GM18909 (cell line): ENCODE measurements around the gene MAP1LC3B2.

Experiments used
- ATAC-seq: cut with Tn5 transposase; IDR thresholded peaks from one replicate; pipeline ENCODE4 v1.9.1; 2021; ENCODE audit warnings: mild to moderate bottlenecking; ENCODE audit not compliant: unreplicated experiment, poor library complexity

The MAP1LC3B2 gene

DNA sequence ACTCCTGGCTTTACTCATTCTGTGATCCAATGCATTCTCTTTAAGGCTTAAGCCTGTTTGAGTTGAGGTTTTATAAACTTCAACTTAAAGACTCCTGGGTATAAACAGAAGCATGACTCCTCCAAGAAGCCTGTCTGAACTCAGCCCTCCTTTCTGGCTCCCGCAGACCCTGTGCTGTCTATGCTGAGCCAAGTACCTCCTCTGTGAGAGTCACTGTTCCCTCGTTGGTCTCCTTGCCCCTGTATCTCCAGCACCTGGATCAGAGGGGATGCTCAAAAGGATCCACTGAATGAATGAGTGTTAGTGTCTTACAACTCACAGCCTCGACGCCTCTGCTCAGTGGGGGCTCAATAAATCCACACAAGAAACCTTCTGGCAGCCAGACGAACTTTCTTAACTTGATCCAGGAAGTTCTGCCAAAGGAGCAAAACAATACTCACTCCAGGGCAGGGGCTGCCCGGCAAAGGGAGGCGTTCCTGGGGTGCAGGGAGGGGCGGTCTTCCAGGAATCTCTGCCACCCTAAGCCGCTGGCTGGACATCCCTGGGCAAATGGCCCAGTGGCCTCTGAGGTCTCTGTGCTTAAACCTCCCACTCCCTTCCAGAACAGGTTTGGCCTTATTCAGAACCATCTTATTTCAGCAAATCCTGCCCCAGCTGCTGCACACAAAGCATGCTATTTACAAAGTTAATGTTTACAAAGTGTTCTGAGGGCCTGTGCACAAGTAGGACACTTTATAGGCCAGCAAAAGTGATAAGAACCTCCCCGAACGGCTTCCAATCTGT lies 32.9 kb downstream of the MAP1LC3B2 start:
- ATAC-seq, result no peak

DNA sequence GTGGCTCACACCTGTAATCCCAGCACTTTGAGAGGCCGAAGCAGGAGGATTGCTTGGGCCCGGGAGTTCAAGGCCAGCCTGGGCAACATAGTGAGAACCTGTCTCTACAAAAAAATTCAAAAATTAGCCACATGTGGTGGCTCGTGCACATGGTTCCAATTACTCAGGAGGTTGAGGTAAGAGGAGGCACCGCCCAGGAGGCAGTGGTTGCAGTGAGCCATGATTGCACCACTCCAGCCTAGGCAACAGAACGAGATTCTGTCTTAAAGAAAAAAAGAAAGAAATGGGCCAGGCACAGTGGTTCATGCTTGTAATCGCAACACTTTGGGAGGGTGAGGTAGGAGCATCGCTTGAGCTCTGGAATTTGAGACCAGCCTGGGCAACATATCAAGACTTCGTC lies 33.5 kb downstream of the MAP1LC3B2 start:
- ATAC-seq, result no peak

DNA sequence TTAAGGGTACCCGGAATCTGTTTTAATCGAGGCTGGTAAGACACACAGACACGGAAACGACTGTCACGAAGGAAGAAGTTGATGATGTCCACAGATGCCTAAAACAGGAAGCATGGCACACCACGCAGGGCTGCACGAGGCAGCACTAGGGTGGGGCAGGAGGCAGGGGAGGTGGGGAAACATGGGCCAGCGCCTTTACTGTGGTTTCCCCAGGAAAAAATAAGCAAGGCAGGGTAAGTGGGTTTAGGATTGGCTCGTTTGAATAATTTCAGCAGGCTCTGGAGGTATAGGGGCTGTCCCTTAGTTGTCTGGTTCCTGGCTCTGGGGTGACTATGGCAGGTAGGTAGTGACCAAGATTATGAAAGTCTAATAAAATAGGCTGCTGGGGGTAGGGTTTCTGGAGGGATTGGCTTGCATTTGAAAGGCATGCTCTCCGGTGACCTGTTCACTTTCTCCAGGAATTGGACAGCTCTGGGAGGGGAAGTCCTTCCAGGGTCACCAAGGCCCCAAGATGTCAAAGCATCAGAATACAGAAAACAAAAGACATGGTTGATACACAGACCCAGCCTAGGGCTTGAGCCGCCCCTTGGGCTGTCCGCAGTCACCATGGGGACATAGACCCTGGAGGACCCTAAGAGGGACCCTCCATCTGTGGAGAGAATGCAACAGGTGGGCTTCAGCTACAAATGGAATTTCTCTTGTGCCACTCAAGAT lies 35.3 kb downstream of the MAP1LC3B2 start:
- ATAC-seq, result no peak

DNA sequence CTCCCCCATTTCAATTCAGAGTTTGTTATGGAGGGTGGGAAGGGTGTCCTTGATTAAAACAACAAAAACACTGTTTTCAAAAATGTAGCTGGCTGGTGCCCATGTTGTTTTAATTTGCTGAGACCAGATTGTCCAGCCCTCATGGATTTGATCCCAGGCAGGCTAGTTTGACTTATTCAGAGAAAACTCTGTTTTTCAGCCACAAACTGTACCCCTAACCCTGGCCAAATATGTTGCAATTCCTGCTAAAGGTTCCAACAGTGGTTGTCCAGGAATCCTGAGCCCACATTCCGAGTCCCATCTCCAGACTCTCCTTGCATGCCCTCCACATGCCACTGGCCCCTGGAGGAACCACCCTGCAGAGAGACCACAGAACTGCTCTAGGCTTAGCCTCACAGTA lies 36.0 kb downstream of the MAP1LC3B2 start:
- ATAC-seq, result no peak

DNA sequence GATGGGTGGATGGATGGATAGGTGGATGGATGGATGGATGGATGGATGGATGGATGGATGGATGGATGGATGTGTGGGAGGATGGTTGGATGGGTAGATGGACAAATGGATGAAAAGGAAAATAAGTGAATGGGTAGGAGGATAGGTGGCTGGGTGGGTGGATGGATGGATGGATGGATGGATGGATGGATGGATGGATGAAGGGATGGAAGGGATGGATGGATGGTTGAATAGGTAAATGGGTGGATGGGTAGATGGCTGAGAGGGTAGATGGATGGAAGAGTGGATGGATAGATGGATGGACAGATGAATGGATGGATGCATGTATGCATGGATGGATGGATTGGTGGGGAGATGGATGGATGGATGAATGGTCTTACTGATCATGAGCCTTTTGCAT lies 36.5 kb downstream of the MAP1LC3B2 start:
- no peak for ATAC-seq

DNA sequence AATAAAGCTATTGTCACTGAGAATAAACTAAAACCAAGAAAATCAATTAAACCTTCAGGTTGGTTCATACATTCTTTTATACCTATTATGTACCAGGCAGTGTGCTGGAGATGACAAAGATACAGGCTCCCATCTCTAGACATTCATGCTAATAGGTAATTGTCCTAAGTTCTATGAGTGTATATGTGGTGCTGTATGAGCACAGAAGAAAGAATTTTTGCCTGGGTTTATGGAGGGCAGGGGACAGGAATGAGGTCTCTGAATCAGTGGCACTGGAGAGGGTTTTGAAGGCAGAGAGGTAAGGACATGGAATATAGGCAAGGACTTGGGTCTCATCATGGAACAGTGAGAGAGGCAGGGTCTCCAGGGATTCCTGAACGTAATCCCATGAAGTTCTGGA lies 38.7 kb downstream of the MAP1LC3B2 start:
- ATAC-seq, result no peak

DNA sequence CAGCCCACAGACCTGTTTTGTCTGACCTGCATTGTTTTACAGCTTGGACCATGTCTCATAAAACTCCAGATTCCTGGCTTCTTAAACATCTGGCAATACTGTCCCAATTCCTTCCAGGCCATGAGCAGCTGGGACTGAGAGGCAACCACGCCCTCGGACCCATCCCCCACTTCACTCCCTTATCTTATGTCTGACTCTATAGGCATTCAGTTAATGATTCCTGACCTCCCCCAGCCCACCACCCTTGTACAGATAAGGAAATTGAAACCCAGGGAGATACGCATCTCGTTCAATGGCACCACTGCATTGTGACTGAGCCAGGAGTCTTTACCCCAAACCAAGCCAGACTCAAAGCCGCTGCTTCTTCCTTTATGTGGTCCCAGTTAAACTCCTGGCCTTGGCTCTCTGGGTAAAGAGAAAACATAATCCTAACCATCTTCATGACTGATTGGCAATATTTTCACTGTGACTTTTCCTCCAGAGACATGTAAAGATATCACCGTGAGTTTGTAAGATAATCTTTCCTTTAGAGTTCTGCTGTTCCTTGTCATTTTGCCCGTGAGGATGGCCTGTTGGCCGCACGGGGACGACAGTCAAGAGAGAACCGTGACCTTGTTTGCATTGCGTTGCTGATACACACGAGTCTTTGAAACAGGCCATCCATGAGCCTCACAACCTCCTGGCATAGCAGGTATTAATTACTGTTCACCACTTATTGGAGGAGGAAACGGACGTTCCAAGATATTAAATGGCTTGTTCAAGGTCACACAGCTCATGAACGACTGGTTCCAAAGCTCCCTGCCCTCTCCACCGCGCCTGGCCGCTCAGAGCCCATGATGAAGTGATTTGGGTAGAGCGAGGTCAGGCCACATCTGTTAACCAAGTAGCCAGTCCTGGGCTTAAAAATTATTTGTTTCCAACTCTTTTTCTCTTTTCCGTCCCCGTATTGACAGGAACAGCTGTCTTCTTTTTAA lies 39.4 kb downstream of the MAP1LC3B2 start:
- no peak for ATAC-seq

DNA sequence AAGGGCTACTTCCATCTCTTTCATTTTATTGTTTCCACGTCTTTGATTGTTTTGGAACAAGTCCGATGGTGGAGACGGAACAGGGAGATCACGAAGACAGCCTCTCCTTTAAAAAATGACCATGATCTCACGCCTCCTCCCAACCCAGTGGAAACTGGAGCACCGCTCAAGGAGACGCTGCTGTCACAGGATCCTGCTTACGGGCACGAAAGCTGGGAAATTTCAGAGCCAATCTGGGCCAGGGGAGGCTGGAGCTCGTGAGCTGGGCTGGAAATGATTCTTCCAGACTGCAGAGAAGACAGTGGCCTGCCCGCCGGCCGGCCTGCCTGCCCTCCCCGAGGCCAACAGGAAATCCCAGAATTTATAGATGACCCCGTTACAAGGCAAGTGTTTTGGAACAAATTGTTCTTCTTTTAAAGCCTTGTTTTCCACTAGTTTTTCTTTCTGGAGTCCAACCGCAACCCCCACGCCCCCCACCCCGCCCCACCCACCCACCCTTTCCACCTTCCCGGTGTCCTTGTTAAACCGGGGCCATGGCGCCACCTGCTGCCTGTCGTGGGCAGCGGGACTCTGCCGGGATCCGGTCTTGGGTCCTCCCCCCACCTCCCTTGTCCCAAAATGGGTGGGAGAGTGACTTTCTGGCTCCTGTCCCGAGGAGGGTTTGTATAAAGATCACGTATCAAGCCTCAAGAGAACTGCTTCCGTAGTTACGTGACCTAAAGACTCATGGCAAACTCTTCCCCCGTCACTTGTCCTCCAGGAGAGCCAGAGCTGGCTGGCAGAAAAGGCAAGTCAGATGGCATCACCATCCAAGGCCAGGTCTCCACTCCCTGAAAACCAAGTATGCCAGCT lies 40.3 kb downstream of the MAP1LC3B2 start:
- no peak for ATAC-seq

DNA sequence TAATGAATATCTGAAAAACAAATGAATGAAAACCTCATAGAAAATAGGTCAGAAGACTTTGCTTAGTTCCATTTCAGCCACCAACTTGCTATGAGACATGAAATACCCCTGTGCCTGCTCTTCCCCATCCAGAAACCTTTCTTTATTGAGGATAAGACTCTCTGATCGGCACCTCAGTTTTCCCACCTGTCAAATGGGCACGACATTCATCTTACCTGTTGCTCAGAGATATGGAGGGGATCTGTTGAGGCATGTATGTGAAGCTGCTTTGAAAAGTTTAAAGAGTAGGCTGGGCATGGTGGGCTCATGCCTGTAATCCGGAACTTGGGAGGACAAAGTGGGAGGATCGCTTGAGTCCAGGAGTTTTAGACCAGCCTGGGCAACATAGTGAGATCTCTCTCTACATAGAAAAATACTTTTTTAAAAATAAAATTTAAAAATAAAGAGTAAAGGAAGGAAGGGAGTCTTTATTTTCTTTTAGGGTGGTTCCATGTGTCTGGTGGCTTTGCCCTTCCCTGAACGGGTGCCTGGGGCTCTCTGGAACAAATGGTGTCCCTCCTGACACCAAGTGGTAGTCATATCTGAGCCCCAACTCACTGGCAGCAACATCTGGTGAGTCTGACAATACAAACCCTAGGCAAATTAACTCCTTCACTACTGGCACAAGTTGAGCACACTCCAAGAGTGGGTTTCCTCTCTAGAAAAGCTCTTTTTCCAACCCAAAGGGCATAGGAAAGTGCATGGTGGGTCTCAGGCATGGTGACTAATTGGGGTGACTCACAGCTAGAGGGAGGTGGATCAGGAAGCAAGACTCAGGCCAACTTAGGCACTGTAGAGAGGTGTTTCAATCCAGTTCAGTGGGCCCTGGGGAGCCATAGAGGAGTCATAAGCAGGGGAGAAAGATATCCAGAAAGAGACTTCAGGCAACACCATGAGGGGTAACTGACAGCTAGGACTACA lies 42.1 kb downstream of the MAP1LC3B2 start:
- no peak for ATAC-seq

DNA sequence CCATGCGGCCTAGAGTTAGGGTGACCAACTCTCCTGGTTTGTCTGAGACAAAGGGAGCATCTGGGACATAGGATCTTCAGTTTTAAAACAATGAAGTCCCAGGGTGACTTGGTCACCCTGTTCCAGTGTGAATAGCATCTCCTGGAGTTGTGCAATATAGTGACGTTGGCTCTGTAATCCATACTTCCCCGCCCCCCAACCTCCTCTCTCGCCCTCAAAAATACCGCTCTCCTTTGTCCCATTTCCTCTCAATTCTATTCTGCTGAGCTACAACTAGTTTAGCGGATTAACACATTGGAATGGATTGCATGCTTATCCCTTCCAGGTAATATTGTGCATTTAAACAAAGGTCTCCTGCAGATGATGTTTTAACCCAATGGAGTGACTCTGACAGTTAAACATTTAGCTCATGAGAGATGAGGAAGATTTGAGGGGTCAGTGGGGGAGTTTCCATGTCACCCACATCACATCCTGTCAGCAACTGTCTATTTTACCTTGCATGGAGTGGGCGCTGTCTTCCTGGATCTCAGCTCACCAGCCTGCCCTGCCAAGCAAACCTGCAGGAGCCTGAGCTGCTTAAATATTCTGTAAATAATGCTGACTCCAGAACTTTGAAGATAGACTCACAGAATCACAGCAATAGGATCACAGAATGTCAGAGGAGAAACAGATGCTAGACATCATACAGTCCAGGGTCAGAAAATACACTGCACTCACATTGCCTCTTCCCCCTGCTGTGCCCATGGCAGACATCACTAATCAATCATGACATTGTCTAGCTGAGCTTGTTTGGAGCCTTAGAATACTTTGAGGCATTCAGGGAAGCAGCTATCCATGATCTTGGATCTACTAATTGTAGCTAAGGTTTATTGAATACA lies 43.0 kb downstream of the MAP1LC3B2 start:
- ATAC-seq, result no peak

DNA sequence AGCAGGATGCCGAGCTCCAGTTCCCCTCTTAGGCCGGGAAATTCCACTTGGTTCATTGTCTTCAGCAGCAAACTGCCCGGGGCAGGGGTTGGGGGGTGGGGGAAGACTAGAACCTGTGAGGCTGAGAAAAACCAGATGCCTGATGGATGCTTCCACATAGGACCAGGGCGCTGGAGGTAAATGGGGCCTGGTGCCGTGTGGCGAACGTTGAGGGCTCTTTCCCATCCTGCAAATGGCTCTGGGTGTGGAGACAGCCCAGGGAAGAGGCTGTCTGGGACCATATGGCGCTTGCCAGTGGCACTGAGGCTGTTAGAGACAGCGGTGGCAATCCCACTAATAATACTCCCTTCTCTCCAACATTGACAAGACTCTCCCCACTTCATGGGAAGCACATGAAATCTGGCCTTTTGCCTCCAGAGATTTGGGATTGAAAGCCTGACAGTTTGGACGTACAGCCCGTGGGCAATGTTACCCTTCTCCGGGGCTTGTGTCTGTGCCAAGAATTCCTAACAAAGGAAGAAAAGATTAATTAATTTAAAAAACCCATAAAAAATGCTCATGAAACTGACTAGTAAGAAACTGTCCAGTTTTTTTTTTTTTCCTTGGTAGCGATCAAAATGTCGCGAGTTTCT lies 44.5 kb downstream of the MAP1LC3B2 start:
- ATAC-seq, result no peak

DNA sequence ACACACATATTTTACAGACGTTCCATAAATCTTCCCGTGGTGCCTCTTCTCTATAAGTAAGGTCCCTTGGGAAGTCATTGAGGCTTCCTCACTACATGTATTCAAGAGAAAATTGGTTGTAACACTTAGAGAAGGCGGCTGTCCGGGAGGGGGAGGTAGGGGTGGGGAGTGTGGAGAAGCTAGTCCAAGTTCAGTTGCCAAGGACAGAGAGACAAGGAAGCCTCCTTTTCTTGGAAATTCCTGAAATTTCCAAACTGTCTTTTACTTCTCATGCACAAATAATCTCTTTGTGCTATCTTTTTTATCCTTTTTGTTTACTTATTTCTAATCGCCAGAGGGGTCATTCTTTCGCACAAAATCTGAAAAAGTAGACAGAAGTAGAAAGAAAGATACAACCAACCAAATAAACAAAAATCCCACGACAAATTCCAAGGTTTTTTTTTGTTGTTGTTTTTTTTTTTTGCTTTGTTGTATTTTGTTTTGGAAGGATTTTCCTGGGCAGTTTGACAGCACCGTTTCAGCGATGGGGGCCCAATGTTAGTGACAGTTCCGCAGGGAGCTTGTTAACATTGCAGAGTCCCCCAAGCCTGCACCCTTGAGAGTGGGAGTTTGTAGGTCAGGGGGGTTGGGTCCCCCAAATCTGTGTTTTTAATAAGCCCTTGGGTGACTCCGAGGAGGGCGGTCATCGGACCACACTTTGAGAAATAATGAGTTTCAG lies 45.2 kb downstream of the MAP1LC3B2 start:
- ATAC-seq, result no peak

DNA sequence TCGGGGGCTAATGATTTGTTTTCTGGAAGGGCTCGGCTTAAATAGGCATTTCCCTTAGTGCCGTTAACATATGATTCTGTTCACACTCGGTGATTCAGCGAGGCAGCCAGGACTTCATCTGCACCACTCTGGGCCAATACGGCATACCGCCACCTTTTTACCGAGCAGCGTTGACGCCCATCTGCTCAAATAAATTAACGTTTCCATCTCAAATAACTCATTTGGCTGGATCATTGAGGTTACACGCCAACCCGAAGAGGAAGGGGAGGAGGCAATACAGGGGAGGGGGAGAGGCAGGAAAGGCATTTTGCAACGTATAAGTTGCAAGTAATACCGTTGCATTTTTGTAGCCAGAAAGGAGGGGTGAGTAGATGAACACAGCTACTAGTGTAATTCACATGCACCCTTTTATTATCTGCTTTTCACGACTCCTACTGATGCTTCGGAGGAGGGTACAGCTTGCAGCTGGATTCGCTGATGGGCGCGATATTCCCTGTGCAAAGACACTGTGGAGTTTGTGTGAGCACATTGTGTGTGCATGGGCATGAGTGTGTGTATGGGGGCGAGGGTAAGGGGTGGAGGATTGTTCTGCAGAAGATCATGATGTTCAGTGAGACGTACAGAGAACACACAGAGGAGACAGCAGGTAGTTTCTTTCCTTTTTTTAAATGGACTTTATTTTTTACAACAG lies 45.9 kb downstream of the MAP1LC3B2 start:
- no peak for ATAC-seq

DNA sequence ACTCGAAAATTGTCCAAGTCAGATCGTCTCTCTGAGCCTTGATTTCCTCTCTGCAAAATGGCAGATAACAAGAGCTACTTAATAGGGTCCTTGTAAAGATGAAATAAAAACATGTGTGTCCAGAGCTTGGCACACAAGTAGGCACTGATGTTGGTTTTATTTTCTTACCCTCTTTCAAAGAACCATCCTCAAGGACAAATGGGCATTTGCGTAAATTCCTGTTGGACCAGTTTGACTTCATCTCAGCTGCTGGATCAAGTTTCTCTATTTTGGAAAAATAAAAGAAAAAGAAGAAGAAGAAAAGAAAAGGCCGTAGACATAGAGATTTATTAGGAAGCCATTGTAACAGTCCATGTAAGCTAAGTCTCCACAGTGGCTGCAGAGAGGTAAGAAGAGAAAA lies 47.2 kb downstream of the MAP1LC3B2 start:
- ATAC-seq, result no peak

DNA sequence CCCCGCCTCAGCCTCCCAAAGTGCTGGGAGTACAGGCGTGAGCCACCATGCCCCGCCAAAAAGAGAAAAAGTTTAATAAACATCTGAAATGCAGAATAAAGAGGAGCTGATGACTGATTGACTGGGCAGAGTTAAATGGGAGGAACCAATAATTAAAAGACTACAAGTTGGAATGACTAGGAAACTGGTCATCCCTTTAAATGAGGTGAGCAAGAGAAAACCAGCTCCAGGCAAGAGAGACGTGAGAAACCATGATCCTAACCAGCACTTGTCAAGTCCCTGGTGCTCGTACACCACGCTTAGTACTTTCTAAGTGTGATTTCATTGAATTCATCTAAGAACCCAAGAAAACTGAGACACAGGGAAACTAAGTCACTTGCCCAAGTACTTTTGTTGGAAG lies 47.9 kb downstream of the MAP1LC3B2 start:
- ATAC-seq, result no peak
